Stimulated activated CD4-positive, alpha-beta T cell treated with anti-CD3 and anti-CD28 coated beads, Interleukin-2, amount 100 ng/mL, for 24 hours (primary cell): ENCODE data around the gene RDH14.

Experiments used
- DNase-seq, 2 donors: peaks; one replicate each; pipeline ENCODE4 v3.0.0-alpha.2; 2020

Gene RDH14

GRCh38 chr2:18520451-18521425 lies 39.7 kb downstream of the RDH14 start:
- DNase-seq = peak; percentile 82

- no peak for DNase-seq
These were observed 40.5 kb downstream of the RDH14 start for GRCh38 chr2:18519914-18520450.

- DNase-seq = no peak
These were observed 42.0 kb downstream of the RDH14 start for GRCh38 chr2:18518116-18519111.

DNA sequence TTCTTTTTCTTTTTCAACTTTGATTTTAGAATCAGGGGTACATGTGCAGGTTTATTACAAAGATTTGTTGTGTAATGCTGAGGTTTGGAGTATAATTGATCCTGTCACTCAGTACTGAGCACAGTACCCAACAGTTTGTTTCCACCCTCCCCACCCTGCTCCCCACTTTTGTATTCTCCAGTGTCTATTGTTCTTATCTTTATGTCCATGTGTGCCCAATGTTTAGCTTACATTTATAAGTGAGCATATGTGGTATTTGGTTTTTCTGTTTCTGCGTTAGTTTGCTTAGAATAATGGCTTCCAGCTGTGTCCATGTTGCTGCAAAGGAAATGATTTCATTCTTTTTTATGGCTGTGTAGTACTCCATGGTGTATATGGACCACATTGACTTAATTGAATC lies 43.1 kb downstream of the RDH14 start:
- DNase-seq = no peak

DNA sequence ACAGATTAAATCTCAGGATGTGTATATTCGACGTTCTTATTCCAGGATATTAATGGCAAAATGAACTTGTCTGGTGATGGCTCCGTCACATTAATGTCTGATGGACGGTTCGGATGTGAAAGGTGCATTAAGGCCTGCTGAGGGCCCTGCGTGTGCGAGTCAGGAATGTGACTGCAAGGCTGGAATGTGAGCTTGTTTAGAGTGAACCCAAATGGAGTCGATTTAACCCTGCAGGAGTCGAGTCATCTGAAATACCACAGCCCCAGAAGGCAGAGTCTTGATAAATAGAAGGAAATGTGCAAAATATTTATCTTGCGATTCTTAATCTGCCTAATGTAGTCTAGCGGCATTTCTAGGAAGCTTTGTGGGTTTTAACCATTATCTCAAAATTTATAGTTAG lies 44.3 kb downstream of the RDH14 start:
- DNase-seq = no peak

GRCh38 chr2:18514526-18515461 lies 45.7 kb downstream of the RDH14 start:
- no peak for DNase-seq

- no peak for DNase-seq
These were observed 49.7 kb downstream of the RDH14 start for GRCh38 chr2:18510775-18511174.

DNA sequence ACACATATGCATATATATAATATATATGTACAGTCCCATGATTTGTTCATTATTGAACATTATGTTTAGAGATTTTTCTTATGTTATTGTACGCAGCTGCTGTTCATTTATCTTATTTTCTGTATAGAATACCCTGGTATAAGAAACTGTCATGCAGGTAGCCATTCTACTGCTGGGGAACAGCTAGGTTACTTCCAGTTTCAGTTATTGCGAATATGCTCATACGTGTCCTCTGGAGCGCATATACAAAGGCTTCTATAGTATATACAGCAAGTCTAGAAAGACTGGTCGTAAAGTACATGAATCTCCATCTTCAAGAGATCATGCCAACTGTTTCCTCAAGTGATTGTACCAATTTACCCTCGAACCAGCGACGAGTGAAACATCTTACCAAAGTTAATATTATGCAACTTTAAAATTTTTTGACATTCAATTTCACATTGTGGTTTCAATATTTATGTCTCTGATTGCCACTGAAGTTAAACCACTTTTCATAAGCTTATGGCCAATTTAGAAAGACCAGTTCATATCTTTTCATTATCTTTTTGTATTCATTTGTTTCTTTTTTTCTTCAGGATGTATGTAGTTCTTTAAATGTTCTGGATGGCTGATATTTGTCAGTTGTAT lies 53.5 kb downstream of the RDH14 start:
- DNase-seq = no peak

DNA sequence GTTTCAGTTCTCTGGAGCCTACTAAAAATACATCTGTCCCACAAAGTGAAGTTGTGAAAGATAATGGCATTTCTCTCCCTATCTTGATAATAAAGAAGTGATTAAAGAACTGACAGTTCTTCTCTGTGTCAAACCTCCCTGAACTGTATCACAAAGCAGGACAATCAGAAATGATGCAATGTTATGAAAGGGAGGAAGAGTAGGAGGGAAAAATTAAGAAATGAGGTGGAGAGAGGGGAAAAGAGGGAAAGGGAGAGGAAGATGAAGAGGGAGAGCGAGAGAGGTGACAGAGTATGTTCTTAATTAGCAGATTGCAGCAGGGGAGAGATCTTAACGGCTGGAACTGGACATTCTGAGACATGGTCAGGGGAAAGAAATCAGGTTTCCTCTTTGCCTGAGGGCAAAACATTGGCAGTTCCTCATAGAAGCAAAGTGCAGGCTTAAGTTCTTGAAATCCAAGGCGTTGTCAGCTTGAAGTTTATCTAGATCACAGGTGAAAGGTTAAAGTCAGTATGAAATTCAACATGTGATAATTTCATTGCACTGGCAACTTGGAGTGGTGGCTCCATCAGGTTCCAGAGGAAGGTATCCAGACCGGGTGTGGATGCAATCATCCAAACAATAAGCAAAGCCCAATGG lies 54.6 kb downstream of the RDH14 start:
- DNase-seq = no peak
